ENCODE data around the gene GNG8.

DNA sequence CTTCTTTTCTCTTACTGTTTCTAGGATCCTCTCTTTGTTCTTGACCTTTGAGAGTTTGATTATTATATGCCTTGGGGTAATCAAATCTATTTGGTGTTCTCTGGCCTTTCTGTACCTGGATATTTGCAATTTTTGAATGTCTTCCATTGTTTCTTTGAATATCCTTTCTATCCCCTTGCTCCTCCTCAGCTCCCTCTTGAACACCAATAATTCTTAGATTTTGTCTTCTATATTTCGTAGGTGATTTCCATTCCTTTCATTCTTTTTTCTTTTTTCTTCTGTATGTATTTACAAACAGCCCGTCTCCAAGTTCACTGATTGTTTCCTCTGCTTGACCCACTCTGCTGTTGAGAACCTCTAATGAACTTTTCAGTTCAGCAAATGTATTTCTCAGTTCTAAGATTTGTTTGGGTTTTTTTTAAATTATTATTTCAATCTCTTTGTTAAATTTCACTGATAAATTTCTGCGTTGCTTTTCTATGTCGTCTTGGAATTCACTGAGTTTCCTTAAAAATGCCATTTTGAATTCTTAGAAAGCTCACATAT lies 37.6 kb downstream of the GNG8 start:
- TF ChIP-seq POLR2A (IDR thresholded peaks at IDR 0.05; ENCODE audit: low read depth, low read length) (no peak), POLR2AphosphoS5 (IDR thresholded peaks at IDR 0.05; ENCODE audit: low read depth, low read length) (no peak), TAF1 (IDR thresholded peaks at IDR 0.05; ENCODE audit: borderline replicate concordance, low read depth, low read length) (no peak)

All from GM12892 (cell line).